Lung (tissue), 12 donors: ENCODE results near the gene IRX5. TPM values are rescaled to one million over a fixed set of nuclear protein-coding genes. Genes with fewer than 3 reads are reported as not detected.

ENCODE experiments used
- ATAC-seq: fragments of 200-7000 bp; cut with Tn5 transposase; one replicate; pipeline ENCODE4 v1.9.1; 2020; ENCODE audit warnings: moderate number of reproducible peaks; ENCODE audit not compliant: insufficient read depth, low FRiP score
- DNase-seq, 3 donors: peaks; one replicate each; pipeline ENCODE4 v3.0.0-alpha.2; 2013 to 2017
- H3K27ac ChIP-seq, 2 donors: one replicate each; pipeline ENCODE4 v1.5.1; 2013; ENCODE audit warnings: mild to moderate bottlenecking in 2 of 2, moderate library complexity in 2 of 2, control low read depth in 1 of 2, inconsistent platforms in 1 of 2, low read depth in 1 of 2, low read length in 1 of 2
- H3K27me3 ChIP-seq, 3 donors: one replicate each; pipeline ENCODE4 v1.5.1; 2013; ENCODE audit warnings: low read length in 2 of 3; ENCODE audit not compliant: control insufficient read depth in 3 of 3, insufficient read depth in 3 of 3
- H3K36me3 ChIP-seq, 4 donors: one replicate each; pipeline ENCODE4 v1.5.1; 2013; ENCODE audit warnings: low read length in 4 of 4, mild to moderate bottlenecking in 1 of 4, moderate library complexity in 1 of 4; ENCODE audit not compliant: control insufficient read depth in 4 of 4, insufficient read depth in 4 of 4
- H3K4me1 ChIP-seq, 5 donors: one replicate each; pipeline ENCODE4 v1.5.1; 2013; ENCODE audit warnings: low read length in 5 of 5, mild to moderate bottlenecking in 2 of 5, moderate library complexity in 1 of 5; ENCODE audit not compliant: control insufficient read depth in 5 of 5, insufficient read depth in 5 of 5
- H3K4me3 ChIP-seq: one replicate; pipeline ENCODE4 v1.5.1; 2013; ENCODE audit warnings: mild to moderate bottlenecking, control low read depth, moderate library complexity
- H3K9ac ChIP-seq, 2 donors: one replicate each; pipeline ENCODE4 v1.5.1; 2013; ENCODE audit warnings: low read length in 2 of 2, control low read depth in 1 of 2; ENCODE audit not compliant: insufficient read depth in 1 of 2
- H3K9me3 ChIP-seq, 4 donors: one replicate each; pipeline ENCODE4 v1.5.1; 2013; ENCODE audit warnings: low read length in 3 of 4, mild to moderate bottlenecking in 1 of 4, moderate library complexity in 1 of 4; ENCODE audit not compliant: control insufficient read depth in 4 of 4, insufficient read depth in 3 of 4
- WGBS, 2 donors: extraction: QIAGEN DNeasy Blood & Tissue Kit; methylation state at CpG; one replicate each; pipeline ENCODE4 v1.1.7; 2013; 5-methylcytosine and 5-hydroxymethylcytosine counted together
- polyA plus RNA-seq, 2 donors: library from polyadenylated mRNA; stranded (reverse); fragments of 200-250 nt; gene quantifications; one replicate each; pipeline ENCODE4 v1.2.1, GENCODE V29; 2013
- total RNA-seq, 2 donors: library from RNA; depleted of rRNA in 1 of 2; stranded (reverse); fragments of >200 nt in 1 of 2; gene quantifications; one replicate each; pipeline ENCODE4 v1.2.1, GENCODE V29; 2014 to 2021
- TF ChIP-seq, protein P1 (sequence below): IDR thresholded peaks from 2 replicates; pipeline ENCODE4 v1.5.1; 2012; ENCODE audit warnings: mild to moderate bottlenecking; ENCODE audit errors: control extremely low read depth, extremely low read depth
- donor health status: control.
- donor health status: control.
- donor health status: Bipolar disorder and iron deficiency.
- donor health status: healthy.
- donor health status: DM: yes; HTN: yes; CAD: no.

IRX5 gene
- total and polyA plus RNA-seq, 4 donors: 5.6 to 30.2 (median 25.7) TPM

DNA sequence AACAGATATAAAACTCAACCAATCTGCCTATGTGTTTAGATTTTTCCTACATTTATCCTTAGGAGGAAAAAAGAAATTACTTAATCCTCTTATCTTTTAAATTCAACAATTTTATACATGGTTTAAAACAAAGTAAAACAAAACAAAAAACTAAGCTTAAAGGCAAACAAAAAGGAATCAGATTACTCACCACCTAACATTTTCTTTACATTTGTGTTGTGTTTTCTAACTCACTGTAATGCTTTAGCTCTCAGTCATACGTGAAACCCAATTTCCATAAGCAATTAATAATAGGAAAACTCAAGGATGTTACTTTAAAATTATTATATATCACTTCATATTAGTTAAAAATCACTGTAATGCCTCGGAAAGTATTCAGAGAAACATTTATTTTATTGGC lies 6.7 kb upstream of the IRX5 start:
- Histone ChIP-seq H3K9ac (no peak overlapping the region), H3K27ac (no peak overlapping the region), H3K36me3 (no peaks in the 10 kb centered on the region), H3K9me3 (no peaks in the 10 kb centered on the region), H3K4me3 (no peak overlapping the region), H3K27me3 (peaks cover 3 to 57% (median 33%) of the 10 kb centered on the region in 3 donors), H3K4me1 (peaks cover 0 to 3% (median 0%) of the 10 kb centered on the region in 5 donors)
- ATAC-seq (no peak), DNase-seq (no peak)
- TF ChIP-seq, protein P1, sequence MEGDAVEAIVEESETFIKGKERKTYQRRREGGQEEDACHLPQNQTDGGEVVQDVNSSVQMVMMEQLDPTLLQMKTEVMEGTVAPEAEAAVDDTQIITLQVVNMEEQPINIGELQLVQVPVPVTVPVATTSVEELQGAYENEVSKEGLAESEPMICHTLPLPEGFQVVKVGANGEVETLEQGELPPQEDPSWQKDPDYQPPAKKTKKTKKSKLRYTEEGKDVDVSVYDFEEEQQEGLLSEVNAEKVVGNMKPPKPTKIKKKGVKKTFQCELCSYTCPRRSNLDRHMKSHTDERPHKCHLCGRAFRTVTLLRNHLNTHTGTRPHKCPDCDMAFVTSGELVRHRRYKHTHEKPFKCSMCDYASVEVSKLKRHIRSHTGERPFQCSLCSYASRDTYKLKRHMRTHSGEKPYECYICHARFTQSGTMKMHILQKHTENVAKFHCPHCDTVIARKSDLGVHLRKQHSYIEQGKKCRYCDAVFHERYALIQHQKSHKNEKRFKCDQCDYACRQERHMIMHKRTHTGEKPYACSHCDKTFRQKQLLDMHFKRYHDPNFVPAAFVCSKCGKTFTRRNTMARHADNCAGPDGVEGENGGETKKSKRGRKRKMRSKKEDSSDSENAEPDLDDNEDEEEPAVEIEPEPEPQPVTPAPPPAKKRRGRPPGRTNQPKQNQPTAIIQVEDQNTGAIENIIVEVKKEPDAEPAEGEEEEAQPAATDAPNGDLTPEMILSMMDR: no peak
- WGBS, 2 donors: 78 to 82% methylated on average over 2 of the region's 2 CpGs

DNA sequence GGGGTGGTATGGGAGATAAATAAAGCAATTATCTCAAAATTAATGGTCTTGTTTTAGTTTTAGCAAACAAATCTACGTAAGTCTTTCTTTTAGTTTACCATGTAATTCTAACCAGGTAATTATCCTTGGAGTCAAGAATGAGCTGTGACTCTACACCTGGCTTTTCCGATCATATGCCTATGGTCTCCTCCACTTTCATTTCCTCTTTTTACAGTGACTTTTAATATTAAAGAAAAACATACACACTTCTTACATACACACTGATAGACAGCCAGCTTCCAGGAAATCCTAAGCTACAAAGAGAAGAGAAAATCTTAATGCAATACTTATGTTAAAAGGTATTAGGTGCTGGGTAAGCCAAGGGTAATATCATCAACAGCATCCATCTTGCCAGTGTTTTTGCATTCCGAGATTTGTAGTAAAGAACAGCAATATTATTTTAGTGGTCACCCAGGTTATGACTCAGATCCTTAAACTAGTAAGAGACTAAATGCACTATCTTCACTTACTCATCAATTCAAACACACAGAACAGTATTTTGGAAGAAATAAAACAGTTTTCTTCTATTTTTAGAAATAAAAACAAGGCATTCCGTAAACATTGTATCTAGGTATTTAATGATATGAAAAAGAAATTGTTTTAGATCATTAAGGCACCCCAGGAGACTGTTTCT lies 4.4 kb upstream of the IRX5 start:
- H3K36me3 ChIP-seq: no peaks in the 10 kb centered on the region
- no peaks in the 10 kb centered on the region for H3K9me3 ChIP-seq
- peaks cover 3 to 54% (median 36%) of the 10 kb centered on the region in 3 donors for H3K27me3 ChIP-seq
- ATAC-seq (no peak), DNase-seq (peak in 1 of 3 donors; percentile 24)
- TF ChIP-seq, protein P1: no peak
- peaks cover 0 to 11% (median 0%) of the 10 kb centered on the region in 5 donors for H3K4me1 ChIP-seq
- H3K9ac ChIP-seq: no peak overlapping the region
- no peak overlapping the region for H3K27ac ChIP-seq
- H3K4me3 ChIP-seq: no peak overlapping the region
- 54 to 71% methylated on average over 4 of the region's 4 CpGs for WGBS, 2 donors

DNA sequence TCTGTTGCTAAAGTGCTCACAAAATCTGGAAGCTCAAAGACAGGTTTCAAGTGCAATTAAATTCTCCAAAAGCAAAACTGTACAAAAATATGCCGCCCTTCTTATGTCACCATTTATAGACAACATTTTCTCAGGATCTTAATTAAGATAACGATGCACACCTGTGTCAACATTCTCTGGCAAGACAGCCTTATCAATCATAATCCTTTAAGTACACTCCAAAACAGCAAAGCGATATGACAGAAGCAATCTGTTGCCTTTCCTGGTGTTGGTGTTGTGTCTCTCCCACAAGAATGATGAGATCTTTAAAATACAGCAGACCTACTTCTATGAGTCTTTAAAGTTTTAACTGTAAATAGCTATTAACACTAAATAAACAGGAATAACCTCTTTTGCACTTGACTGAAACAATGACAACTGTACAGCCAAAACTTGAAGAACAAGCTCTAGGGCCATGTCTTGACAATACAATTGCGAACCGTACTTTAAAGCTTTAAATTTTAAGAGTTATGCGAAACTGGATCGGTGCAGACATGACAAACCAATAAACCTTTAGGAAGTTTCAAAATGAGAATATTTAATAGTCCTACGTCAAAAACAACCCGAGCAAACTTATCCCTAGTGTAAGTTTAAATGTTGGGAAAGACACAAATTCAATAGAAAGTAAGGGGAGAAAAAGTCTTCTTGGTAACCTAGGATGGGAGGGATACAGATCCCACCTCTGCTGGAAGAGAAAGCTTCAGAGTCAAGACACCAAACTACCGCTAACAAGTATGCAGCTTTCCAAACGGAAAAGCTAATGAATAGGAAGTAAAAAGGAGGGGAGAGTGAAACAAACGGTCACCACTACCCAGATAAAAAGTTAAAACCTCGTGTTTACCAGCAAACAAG lies 3.3 kb upstream of the IRX5 start:
- DNase-seq (peak in 2 of 3 donors; percentile 46 to 58), ATAC-seq (no peak)
- Histone ChIP-seq H3K27ac (peak overlapping the region; percentile 78 to 86), H3K4me1 (peaks cover 0 to 11% (median 0%) of the 10 kb centered on the region in 5 donors), H3K36me3 (no peaks in the 10 kb centered on the region), H3K27me3 (peaks cover 3 to 58% (median 46%) of the 10 kb centered on the region in 3 donors), H3K9me3 (peaks cover 0 to 2% (median 0%) of the 10 kb centered on the region in 4 donors), H3K4me3 (peak overlapping the region; percentile 19), H3K9ac (peak overlapping the region; percentile 44 to 75)
- WGBS, 2 donors: 22 to 23% methylated on average over 13 of the region's 13 CpGs
- TF ChIP-seq, protein P1: no peak
